PC-9 (cell line): ENCODE data around the gene PLEKHA5. TPM values are rescaled to one million over a fixed set of nuclear protein-coding genes. Genes with fewer than 3 reads are reported as not detected.

ENCODE experiments used
- BruUV-seq: library from RNA; stranded (reverse); fragments of 400-500 nt; replicated peaks from 2 replicates; lab custom pipeline; 2021; lab: Mats Ljungman, UMichigan
- CTCF ChIA-PET: fragments of 300-600 bp; sonication (Branson Sonifier 250); formaldehyde crosslinking; loops from one replicate; lab custom pipeline; 2022; ENCODE audit warnings: antibody characterized with exemption; lab: Charles Lee
- POLR2A ChIA-PET: fragments of 300-600 bp; sonication (Branson Sonifier 250); formaldehyde crosslinking; loops from one replicate; lab custom pipeline; 2022; ENCODE audit warnings: antibody characterized with exemption; ENCODE audit not compliant: unreplicated experiment; lab: Charles Lee
- DNase-seq, 2 experiments: peaks; one replicate each; pipeline versions ENCODE4 v3.0.0 to v3.0.0-alpha.2; 2015 to 2022; ENCODE audit warnings: mixed read lengths in 1 of 2
- H2AFZ ChIP-seq: fragments of 200-600 bp; sonication (generic); 2 replicates; pipeline ENCODE4 v1.8.1; 2017; ENCODE audit warnings: antibody characterized with exemption
- H3F3A ChIP-seq: fragments of 200-600 bp; sonication (generic); 2 replicates; pipeline ENCODE4 v1.8.1; 2017; ENCODE audit warnings: antibody characterized with exemption, mild to moderate bottlenecking, low read depth; ENCODE audit not compliant: insufficient read depth
- H3K27ac ChIP-seq: fragments of 200-600 bp; sonication (generic); 2 replicates; pipeline ENCODE4 v1.6.1; 2016; ENCODE audit warnings: mixed run types
- H3K27me3 ChIP-seq: fragments of 200-600 bp; sonication (generic); 2 replicates; pipeline ENCODE4 v1.6.1; 2016; ENCODE audit warnings: low read depth, mixed run types; ENCODE audit not compliant: insufficient read depth
- H3K36me3 ChIP-seq: fragments of 200-600 bp; sonication (generic); 2 replicates; pipeline ENCODE4 v1.6.1; 2016; ENCODE audit warnings: low read depth, mixed run types
- H3K4me1 ChIP-seq: fragments of 200-600 bp; sonication (generic); replicated peaks from 2 replicates; pipeline ENCODE4 v1.6.1; 2016; ENCODE audit warnings: mixed run types; ENCODE audit not compliant: insufficient read depth
- H3K4me2 ChIP-seq: fragments of 200-600 bp; sonication (generic); 2 replicates; pipeline ENCODE4 v1.6.1; 2017; ENCODE audit warnings: mixed run types
- H3K4me3 ChIP-seq: fragments of 200-600 bp; sonication (generic); 2 replicates; pipeline ENCODE4 v1.6.1; 2016; ENCODE audit warnings: mixed run types
- H3K79me2 ChIP-seq: fragments of 200-600 bp; sonication (generic); 2 replicates; pipeline ENCODE4 v1.6.1; 2017; ENCODE audit warnings: low read depth, mixed run types
- H3K9me2 ChIP-seq: fragments of 200-600 bp; sonication (generic); 2 replicates; pipeline ENCODE4 v1.8.1; 2017; ENCODE audit warnings: mild to moderate bottlenecking; ENCODE audit not compliant: insufficient read depth
- H3K9me3 ChIP-seq: fragments of 200-600 bp; sonication (generic); 2 replicates; pipeline ENCODE4 v1.8.1; 2016; ENCODE audit warnings: low read depth; ENCODE audit not compliant: insufficient read depth
- H4K20me1 ChIP-seq: fragments of 200-600 bp; sonication (generic); 2 replicates; pipeline ENCODE4 v1.8.1; 2017; ENCODE audit not compliant: insufficient read depth
- EZH2 ChIP-seq: fragments of 200-600 bp; sonication (generic); IDR thresholded peaks from 2 replicates; pipeline ENCODE4 v1.8.0; 2017; ENCODE audit warnings: antibody characterized with exemption, low read depth
- intact Hi-C: fragments of 100-400 bp; cut with micrococcal nuclease; formaldehyde crosslinking; loops from one replicate; pipeline ENCODE4 v1.10.0; 2022; ENCODE audit not compliant: unreplicated experiment
- total RNA-seq: library from RNA; stranded (reverse); gene quantifications from 2 replicates; pipeline ENCODE4 v1.2.3, GENCODE V29; 2021
- TF ChIP-seq, protein P1 (sequence below): fragments of 200-600 bp; sonication (generic); conservative IDR thresholded peaks from 2 replicates; pipeline ENCODE4 v1.6.1; 2017; ENCODE audit warnings: mixed run types, antibody characterized with exemption, mild to moderate bottlenecking, moderate library complexity

PLEKHA5 gene
- total RNA-seq, 1 experiment from 2014 or later = 54.1 TPM

DNA sequence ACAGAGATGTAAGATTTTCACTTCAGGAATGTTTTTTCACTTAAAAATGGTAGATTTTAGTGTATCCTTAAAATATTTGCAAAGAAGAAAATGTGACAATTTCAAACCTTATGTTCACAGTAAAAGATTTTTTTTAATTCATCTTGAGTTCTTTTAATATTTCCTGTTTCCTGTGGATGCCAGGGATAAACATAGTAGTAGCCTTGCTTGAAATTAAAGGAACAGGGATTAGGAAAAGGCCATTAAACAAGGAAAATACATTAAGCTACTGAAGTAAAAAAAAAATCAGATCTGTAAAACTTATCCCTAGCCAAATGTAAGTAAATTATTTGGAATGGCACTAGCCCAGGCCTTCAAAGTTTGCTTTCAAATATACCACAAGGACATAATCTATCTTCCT lies 171.7 kb downstream of the PLEKHA5 start:
- H3K36me3 ChIP-seq = no peaks in the 10 kb centered on the region; the same call in 1 of the 2 replicates
- no peaks in the 10 kb centered on the region for H4K20me1 ChIP-seq
- H3K9me3 ChIP-seq = no peaks in the 10 kb centered on the region
- H3K27me3 ChIP-seq = no peaks in the 10 kb centered on the region
- BruUV-seq = no TSS peak
- POLR2A ChIA-PET = interaction anchor here (0.7 kb wide), 2 partner anchors 214 to 838 kb away, joined by 3 to 11 read pairs; no protein-coding TSS in a partner anchor
- intact Hi-C loops = no loop called here
- no peaks in the 10 kb centered on the region for H3K9me2 ChIP-seq
- no peak overlapping the region for H3K27ac ChIP-seq
- H3K79me2 ChIP-seq = no peaks in the 10 kb centered on the region
- H3K4me1 ChIP-seq = peaks cover 22% of the 10 kb centered on the region
- no peak overlapping the region for H3K4me3 ChIP-seq
- H3F3A ChIP-seq = peaks cover 14% of the 10 kb centered on the region
- DNase-seq = no peak
- TF ChIP-seq, protein P1, sequence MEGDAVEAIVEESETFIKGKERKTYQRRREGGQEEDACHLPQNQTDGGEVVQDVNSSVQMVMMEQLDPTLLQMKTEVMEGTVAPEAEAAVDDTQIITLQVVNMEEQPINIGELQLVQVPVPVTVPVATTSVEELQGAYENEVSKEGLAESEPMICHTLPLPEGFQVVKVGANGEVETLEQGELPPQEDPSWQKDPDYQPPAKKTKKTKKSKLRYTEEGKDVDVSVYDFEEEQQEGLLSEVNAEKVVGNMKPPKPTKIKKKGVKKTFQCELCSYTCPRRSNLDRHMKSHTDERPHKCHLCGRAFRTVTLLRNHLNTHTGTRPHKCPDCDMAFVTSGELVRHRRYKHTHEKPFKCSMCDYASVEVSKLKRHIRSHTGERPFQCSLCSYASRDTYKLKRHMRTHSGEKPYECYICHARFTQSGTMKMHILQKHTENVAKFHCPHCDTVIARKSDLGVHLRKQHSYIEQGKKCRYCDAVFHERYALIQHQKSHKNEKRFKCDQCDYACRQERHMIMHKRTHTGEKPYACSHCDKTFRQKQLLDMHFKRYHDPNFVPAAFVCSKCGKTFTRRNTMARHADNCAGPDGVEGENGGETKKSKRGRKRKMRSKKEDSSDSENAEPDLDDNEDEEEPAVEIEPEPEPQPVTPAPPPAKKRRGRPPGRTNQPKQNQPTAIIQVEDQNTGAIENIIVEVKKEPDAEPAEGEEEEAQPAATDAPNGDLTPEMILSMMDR = no peak
- TF ChIP-seq EZH2 = no peak
- H2AFZ ChIP-seq = no peak overlapping the region
- H3K4me2 ChIP-seq = no peak overlapping the region
- CTCF ChIA-PET = no interaction called here

DNA sequence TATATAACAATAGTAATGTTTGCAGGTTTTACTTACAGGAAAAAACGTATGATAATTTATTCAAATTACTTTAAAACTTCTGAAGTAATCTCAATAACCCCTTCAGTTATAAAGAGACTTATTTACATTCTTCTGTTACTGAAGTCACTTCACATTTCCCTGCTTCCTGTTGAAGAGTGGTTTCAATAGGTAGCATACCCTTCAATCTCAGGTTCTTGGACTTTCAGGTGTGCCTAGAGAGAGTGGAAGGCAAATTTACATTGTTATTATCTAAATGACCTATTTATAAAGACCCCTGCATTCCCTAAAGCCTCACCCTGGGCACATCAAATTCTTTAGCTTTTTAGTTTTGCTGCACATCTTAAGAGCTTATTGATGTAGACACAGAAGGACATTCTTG lies 172.2 kb downstream of the PLEKHA5 start:
- no peaks in the 10 kb centered on the region for H3K79me2 ChIP-seq
- H3K36me3 ChIP-seq = no peaks in the 10 kb centered on the region; the same call in 1 of the 2 replicates
- H3K27ac ChIP-seq = no peak overlapping the region
- no peaks in the 10 kb centered on the region for H3K9me2 ChIP-seq
- no peak for TF ChIP-seq EZH2
- TF ChIP-seq, protein P1 = no peak
- BruUV-seq = no TSS peak
- no peaks in the 10 kb centered on the region for H3K27me3 ChIP-seq
- H3K9me3 ChIP-seq = no peaks in the 10 kb centered on the region
- no peak overlapping the region for H3K4me3 ChIP-seq
- H3F3A ChIP-seq = peaks cover 14% of the 10 kb centered on the region
- no peaks in the 10 kb centered on the region for H4K20me1 ChIP-seq
- intact Hi-C loops = no loop called here
- ChIA-PET CTCF (no interaction called here), POLR2A (interaction anchor here (0.7 kb wide), 2 partner anchors 213 to 838 kb away, joined by 3 to 11 read pairs; no protein-coding TSS in a partner anchor)
- no peak overlapping the region for H2AFZ ChIP-seq
- DNase-seq = no peak
- no peak overlapping the region for H3K4me2 ChIP-seq
- H3K4me1 ChIP-seq = peaks cover 22% of the 10 kb centered on the region

DNA sequence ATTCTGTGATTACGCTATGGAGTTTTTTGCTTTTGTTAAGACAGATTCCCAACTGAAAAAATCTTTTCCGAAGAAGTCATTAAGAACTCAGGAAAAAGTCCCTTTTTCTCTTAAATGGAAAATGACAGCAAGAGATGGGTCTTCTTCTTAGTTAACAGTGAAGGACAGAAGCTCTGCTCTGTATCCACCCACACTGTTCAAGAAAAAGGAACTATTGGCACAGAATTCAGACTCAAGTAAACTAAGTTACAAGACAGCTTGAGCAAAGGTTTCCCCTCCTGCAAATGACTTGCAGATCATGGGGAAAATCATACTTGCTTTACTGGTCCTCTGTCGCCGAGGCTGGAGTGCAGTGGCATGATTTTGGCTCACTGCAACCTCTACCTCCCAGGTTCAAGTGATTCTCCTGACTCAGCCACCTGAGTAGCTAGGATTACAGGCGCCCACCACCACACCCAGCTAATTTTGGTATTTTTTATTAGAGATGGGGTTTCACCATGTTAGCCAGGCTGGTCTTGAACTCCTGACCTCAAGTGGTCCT lies 172.6 kb downstream of the PLEKHA5 start:
- TF ChIP-seq EZH2 = no peak
- TF ChIP-seq, protein P1 = no peak

More for the DNA sequence above, 172.6 kb downstream of the PLEKHA5 start:
- ChIA-PET CTCF (no interaction called here), POLR2A (interaction anchor here (0.7 kb wide), 1 partner anchor 839 kb away, joined by 11 read pairs; no protein-coding TSS in a partner anchor)
- Histone ChIP-seq H3K36me3 (no peaks in the 10 kb centered on the region; the same call in 1 of the 2 replicates), H3K9me3 (no peaks in the 10 kb centered on the region), H3K4me3 (no peak overlapping the region), H3K4me1 (peaks cover 22% of the 10 kb centered on the region), H4K20me1 (no peaks in the 10 kb centered on the region), H3K27me3 (no peaks in the 10 kb centered on the region), H3K27ac (no peak overlapping the region), H2AFZ (no peak overlapping the region), H3K79me2 (no peaks in the 10 kb centered on the region), H3K4me2 (no peak overlapping the region), H3K9me2 (no peaks in the 10 kb centered on the region), H3F3A (peaks cover 14% of the 10 kb centered on the region)
- no TSS peak for BruUV-seq
- intact Hi-C loops = no loop called here
- DNase-seq = no peak
